CD4-positive, alpha-beta T cell treated with Interleukin-4 for 1 hour (primary cell): ENCODE measurements around the gene C1orf159.
A peak's percentile ranks its signal among the peaks of the same experiment; 100 is the strongest.
"Not testable (repeated sequence)": the region's sequence is repeated elsewhere in the genome, so short reads cannot be mapped to it uniquely, and the experiment has no call there.

Experiments
- DNase-seq, 2 donors: peaks; one replicate each; pipeline ENCODE4 v3.0.0-alpha.2; 2020 to 2022

The C1orf159 gene

DNA sequence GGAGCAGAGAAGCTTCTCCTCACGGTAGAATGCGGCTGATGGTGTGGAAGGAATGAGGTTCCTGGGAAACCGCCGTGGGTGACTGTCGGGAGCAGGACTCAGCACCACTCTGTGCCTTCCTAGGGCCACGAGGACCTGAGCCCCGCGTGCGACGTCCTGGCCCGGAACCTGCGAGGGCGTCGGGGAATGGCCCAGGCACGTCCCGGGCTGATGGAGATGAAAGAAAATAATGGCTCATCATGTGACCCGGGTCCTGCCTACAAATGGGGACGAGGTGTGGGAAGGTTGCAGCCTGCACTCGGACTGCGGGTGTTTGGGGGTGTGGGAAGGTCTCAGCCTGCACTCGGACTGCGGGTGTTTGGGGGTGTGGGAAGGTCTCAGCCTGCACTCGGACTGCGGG, 32.7 kb upstream of the C1orf159 start:
- DNase-seq = no peak

DNA sequence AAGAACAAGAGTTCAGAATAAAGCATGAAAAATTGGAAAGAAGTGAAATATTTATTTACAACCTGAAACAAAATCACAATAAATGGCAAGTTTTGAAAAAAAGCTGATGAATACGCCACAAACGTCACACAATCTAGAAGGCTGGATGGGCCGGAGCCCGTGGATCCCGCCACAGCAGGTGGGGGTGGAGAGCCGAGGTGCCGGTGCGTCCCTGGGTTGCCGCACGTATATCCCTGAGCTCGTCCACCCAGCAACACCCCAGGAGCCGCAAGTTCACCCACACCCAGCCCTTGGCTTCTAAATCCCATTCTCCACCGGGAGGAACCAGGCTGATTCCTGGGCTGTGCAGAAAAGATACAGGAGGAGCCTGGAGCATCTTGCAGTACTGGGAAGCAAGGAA, 32.2 kb upstream of the C1orf159 start:
- DNase-seq = no peak

- DNase-seq = no peak
These were observed 30.7 kb upstream of the C1orf159 start for GRCh38 chr1:1146596-1146995.

DNA sequence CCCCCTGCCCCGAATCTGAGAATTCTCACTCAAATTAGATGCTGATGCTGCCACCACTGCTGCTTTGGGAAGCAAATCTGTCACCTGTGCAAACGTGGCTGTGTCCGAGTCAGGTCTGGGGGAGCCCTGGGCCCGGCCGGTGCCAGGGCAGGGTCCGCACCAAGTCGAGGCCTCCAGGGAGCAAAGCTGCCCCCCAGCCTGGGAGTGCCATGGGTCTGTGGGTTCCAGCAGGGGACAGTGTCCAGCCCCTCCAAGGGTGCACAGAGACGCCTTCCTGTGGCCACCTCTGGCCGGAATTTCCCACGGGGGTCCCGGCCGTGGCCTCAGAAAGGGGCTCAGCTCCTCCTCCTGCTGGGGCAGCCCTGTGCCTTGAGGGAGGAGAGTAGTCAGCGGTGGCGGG, 30.1 kb upstream of the C1orf159 start:
- DNase-seq = no peak

DNA sequence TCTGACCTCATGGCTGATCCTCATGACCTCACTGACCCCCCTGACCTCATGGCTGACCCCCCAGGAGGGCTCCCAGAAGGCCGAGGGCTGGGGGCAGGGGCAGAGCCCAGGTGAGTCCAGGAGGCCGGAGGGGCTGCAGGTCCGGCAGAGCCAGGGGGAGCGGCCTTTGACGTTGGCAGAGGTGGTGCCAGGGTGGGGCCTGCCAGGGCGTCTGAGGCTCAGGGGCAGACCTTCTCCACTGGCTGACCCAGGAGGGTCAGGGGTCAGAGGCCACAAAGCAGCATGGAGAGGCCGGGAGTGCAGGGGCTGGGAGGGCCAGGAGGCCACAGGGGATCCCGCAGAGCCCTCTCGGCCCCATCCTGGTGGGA, 29.6 kb upstream of the C1orf159 start:
- DNase-seq = no peak

DNA sequence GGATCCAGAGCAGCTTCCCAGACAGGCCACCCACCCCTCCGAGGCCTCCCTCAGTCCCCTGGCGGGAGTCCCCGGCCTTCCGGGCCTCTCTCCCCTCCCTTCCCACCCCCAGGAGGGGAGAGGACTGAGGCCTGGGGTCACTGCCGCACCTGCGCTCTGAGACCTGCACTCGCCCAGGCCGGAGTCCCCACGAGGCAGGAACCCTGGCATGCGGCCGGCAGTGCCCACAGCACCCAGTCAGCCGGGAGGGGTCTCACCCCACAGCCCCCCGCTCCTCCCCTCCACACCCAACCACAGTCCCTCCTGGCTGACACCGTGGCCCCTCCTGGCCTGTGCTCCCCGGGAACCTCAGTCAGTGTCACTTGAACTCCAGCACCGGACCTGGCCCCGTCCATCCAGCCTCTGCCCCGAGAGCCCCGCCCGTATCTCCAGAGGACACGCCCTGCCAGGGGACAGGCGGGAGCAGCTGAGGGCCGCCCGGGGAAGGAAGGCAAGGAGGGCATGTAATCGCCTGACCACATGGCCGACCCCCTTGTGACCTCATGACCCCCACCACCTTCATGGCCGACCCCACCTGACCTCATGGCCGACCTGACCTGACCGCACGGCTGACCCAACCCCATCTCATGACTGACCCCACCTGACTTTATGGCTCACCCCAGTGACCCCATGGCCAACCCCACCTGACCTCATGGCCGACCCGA, 29.1 kb upstream of the C1orf159 start:
- DNase-seq = no peak

GRCh38 chr1:1144122-1144842, 28.4 kb upstream of the C1orf159 start:
- DNase-seq = peak; percentile 65 to 80

DNA sequence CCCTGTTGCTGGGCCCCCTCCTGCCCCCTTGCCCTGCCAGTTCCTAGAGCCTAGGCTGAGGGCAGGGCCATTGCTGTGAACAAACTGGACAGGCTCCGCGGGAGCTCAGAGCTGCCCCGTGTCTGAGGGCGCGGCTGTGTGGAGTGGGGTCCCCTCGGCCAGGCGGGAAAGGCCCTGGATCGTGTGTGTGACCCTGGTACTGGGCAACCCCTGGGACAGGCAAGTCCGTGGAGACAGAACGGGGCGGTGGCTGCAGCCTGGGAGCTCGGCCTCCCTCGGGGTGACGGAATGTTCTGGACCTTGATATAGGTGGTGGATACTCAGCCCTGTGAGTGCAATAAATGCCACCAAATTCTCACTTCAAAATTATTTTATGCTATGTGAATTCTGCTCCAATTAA, 27.7 kb upstream of the C1orf159 start:
- DNase-seq = no peak

DNA sequence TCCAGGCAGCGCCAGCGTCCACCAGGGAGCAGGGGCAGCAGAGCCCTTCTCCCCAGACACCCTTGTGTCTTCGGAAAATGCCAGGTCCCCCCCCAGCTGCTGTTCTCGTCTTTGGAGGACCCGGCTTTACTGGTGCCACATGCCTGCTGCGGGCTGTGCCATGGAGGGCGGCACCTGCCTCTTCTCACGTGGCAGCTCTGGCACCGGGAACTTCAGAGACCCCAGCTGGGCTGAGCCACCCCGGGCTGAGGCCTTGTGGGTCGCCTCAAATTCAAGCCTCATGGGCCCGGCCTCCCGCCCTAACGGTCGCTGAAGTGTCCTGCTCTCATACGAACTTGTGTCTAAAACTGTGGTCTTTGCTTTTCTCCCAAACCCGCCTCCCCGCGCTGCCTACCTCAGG, 27.0 kb upstream of the C1orf159 start:
- no peak for DNase-seq

- not testable (repeated sequence) for DNase-seq
These were observed 26.5 kb upstream of the C1orf159 start for GRCh38 chr1:1142352-1142751.

DNA sequence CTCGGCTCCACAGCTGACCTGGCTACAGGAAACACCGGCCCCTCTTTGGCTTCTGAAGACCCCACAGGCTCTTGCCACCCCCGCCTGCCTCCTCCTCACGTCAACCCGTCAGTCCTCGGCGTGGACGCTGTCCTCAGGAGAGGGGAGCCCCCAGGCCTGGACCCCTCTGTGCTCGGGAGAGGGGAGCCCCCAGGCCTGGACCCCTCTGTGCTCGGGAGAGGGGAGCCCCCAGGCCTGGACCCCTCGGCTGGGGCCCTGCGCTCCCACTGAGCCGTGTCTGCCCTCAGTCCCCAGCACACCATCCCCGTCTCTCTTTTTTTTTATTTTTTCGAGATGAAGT, 26.0 kb upstream of the C1orf159 start:
- DNase-seq = no peak

- DNase-seq = no peak
These were observed 25.5 kb upstream of the C1orf159 start for GRCh38 chr1:1141244-1141910.

DNA sequence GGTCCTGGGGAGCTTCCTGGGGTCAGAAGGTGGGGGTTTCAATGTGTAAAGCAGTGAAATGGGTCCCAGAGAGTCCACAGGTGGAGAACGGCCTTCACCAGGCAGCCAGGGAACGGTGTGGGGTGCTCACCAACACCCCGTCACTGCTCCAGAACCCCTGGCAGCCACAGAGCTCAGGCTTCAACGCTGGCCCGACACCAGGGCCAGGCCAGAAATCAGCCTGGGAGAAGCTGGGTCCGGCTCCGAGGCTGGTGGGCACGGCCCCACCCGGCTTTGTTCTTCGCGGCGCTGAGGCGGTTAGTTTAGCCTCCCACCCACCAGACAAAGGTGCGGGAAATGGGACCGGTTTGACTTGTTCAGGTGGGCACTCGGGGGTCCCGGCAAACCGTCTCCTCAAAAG, 24.8 kb upstream of the C1orf159 start:
- DNase-seq = no peak

DNA sequence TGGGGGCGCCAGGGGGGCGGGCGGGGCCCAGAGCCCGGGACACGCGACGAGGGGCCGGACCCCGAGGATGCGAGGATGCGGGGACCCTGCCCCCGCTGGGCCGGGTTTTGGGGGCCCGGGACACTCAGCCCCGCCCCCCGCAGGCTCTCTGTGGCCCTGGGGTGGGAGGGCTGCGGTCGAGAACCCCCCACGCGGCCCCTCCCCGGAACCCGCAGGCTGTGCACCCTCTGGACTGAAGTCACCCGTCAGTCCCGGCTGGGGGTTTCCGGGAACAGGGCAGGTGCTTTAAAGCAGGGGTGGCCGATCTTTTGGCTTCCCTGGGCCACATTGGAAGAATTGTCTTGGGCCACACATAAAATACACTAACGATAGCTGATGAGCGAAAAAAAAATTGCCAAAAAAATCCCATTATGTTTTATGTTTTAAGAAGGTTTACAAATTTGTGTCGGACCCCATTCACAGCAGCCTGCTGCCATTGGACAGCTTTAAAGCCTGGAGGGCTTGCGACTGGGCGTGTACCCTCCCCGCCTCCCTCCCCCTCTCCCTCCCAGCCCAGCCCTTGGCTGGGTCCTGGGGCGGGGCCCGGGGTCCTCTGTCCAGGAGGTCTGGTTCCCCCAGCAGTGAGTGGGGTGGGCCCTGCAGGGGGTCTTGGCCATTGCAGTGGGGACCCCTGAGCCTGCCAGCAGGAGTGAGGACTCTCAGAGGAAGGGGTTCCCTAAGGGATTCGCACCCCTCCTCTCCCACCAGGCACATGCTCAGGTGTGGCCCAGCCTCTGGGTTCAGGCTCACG, 21.6 kb upstream of the C1orf159 start:
- peak; percentile 83 to 87 for DNase-seq

- peak; percentile 40 to 69 for DNase-seq
These were observed 20.8 kb upstream of the C1orf159 start for GRCh38 chr1:1136547-1137230.

DNA sequence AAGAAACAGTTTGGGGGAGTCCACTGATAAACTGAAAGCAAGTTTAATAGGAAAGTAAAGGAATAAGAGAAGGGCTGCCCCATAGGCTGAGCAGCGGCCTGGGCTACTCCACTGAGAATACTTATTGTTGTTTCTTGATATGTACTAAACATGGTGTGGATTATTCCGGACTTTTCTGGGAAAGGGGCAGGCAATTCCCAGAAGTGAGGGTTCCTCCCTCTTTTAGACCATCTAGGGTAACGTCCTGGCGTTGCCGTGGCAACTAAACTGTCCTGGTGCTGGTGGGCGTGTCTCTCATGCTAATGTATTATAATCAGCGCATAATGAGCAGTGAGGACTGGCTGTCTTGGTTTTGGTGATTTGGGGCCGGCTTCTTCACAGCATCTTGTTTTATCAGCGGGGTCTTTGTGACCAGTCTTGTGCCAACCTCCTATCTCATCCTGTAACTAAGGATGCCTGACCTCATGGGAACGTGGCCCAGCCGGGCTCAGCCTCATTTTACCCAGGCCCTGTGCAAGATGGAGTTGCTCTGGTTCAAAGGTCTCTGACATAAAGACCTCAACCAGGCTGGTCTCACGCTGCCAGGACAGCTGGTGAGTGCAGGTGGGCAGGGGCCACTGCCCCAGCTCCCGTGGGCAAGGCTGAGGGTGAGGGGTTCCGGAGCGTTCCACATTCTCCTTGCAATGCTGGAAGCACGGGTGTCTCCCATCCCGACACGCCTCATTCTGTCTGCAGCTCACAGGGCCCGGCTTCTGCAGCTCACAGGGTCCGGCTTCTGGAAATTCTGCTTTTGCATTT, 19.6 kb upstream of the C1orf159 start:
- DNase-seq = peak in 1 of 2 donors; percentile 23

DNA sequence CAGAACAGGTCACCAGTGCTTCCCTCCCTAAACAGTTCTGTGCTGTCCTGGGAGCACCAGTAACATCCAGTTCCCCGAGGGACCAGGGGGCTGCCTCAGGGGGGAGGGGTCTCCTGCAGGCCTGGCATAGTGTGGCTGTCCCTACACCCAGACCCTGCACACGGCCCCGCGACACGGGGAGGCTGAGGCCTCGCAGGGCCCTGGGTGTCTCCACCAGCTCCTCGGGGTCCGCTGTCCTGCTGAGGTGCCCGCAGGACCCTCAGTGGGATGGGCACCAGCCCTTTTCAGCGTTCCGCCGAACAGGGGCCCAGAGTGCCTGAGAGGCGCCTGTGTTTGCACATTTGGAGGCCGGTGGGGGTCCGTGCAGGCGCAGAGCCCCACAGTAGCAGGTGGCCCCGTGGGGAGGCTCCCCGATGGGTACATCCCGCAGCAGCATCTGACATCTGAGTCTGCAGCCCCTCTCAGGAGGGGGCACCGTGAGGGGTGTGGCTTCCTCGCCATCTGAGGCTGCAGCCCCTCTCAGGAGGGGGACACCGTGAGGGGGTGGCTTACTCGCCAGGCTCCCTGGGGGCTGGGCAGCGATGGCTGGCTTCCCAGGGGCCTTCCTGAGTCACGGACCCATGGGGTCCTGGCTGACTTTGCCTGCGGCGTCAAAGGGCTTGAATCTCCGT, 18.5 kb upstream of the C1orf159 start:
- no peak for DNase-seq

- DNase-seq = no peak
These were observed 17.3 kb upstream of the C1orf159 start for GRCh38 chr1:1132956-1133750.

DNA sequence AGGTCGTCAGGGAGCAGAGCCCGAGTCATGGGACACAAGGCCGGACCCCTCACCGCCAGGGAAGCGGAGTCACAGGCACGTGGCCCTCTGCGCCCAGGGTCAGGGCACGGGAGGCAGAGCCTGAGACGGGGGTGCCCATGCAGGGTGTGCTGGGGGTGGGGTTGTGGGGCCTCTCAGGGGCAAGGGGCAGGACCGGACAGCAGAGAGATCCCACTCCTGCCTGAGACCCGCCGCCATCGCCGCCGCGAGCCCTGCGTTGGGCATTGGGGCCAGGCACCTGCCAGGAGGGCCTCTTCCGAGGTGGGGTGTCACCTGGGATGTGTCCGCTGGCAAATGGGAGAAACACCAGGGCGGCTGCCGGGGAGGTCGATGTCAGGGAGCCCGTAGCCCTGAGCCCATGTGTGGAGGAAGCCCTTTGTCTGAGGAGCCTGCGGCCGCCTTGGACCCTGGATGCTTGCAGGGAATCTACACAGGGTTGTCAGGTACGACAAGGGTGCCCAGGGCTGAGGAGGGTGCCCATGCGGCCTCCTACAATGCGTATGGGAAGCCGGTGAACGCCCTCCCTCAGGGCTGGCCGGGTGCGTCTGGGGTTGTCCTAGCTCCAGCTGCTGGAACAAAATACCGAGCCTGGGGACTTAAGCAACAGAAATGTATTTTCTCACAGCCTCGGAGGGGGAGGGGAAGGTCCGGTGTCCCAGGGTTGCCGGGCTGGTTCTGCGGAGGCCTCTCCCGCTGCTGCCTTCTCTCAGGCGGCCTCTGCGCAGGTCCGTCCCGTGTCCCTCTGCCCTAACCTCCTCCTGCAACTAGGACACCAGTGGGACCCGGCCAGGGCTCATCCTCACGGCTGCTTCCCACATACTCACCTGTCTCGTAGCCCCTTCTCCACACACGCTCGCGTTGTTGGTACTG, 16.4 kb upstream of the C1orf159 start:
- DNase-seq = no peak
